ENCODE measurements around the gene CSK. TPM values are rescaled to one million over a fixed set of nuclear protein-coding genes. Genes with fewer than 3 reads are reported as not detected.

The CSK gene
- polyA plus RNA-seq, 2 of the 4 experiments (the other 2 are of a cell fraction), result 17.8 to 63.0 TPM

- ChIA-PET CTCF (interaction anchor here (0.6 to 65.6 kb wide), 6 partner anchors 8 to 1651 kb away, joined by 3 to 1908 read pairs (median 124); partner anchors contain the start of genes CPLX3, LMAN1L and ULK3), POLR2A (interaction anchor here (1.1 kb wide), 1 partner anchor 179 kb away, joined by 3 read pairs; the partner anchor contains the start of gene RPP25)
- WGBS (ENCODE audit: missing lambda C conversion rate), result 89% methylated on average over 6 of the region's 6 CpGs
Observed at GRCh38 chr15:74777769-74778598, 3.9 kb upstream of the CSK start.

GRCh38 chr15:74778599-74778970, 3.3 kb upstream of the CSK start:
- Histone ChIP-seq H3K4me2 (no peak overlapping the region), H3K27ac (no peak overlapping the region), H3K4me1 (peaks cover 14% of the 10 kb centered on the region), H3K9me3 (no peaks in the 10 kb centered on the region), H3K4me3 (no peak overlapping the region)
- ChIA-PET CTCF (interaction anchor here (0.6 to 65.6 kb wide), 7 partner anchors 8 to 1652 kb away, joined by 3 to 1908 read pairs (median 11); partner anchors contain the start of genes CPLX3, LMAN1L and ULK3), POLR2A (no interaction called here)
- TF ChIP-seq GATA3 (IDR thresholded peaks at IDR 0.05; ENCODE audit: borderline replicate concordance) (no peak), CBX2 (IDR thresholded peaks at IDR 0.05; ENCODE audit: borderline replicate concordance, low read depth) (no peak), NFE2L2 (conservative IDR thresholded peaks at IDR 0.05; ENCODE audit: low read length) (no peak), NPAS2 (CRISPR knock-in tag; IDR thresholded peaks at IDR 0.05; ENCODE audit: borderline replicate concordance) (no peak), PHF8 (IDR thresholded peaks at IDR 0.05; ENCODE audit: borderline replicate concordance, low read depth) (no peak)
- no peak for DNase-seq (ENCODE audit: low read depth in 1 of 2, low spot score in 1 of 2)
- 79% methylated on average over 5 of the region's 5 CpGs for WGBS (ENCODE audit: missing lambda C conversion rate)
- FAIRE-seq, result no peak
- no peak for ATAC-seq

More at GRCh38 chr15:74777769-74778598, 3.9 kb upstream of the CSK start:
- TF ChIP-seq MAX (IDR thresholded peaks at IDR 0.05), result no peak
- no peak for TF ChIP-seq NR3C1 (IDR thresholded peaks at IDR 0.05)
- no peak for TF ChIP-seq ZC3H11A (IDR thresholded peaks at IDR 0.05)
- no peak for TF ChIP-seq USF2 (IDR thresholded peaks at IDR 0.05)
- no peak for TF ChIP-seq GATA3 (IDR thresholded peaks at IDR 0.05; ENCODE audit: borderline replicate concordance)
- no peak for TF ChIP-seq ZFP36 (IDR thresholded peaks at IDR 0.05; ENCODE audit: borderline replicate concordance, partially characterized antibody)
- TF ChIP-seq ZNF302 (CRISPR knock-in tag; IDR thresholded peaks at IDR 0.05), result no peak
- no peak for TF ChIP-seq RARB (CRISPR knock-in tag; IDR thresholded peaks at IDR 0.05)
- TF ChIP-seq KDM5A (IDR thresholded peaks at IDR 0.05), result no peak
- TF ChIP-seq MYC (IDR thresholded peaks at IDR 0.05; ENCODE audit: borderline replicate concordance, low read length), result no peak
- no peak for TF ChIP-seq FOSL2 (IDR thresholded peaks at IDR 0.05)
- no peak for TF ChIP-seq FOSL2 (CRISPR knock-in tag; IDR thresholded peaks at IDR 0.05)
- no peak for TF ChIP-seq HEYL (CRISPR knock-in tag; IDR thresholded peaks at IDR 0.05)
- TF ChIP-seq PHF8 (IDR thresholded peaks at IDR 0.05; ENCODE audit: borderline replicate concordance, low read depth), result no peak
- TF ChIP-seq BCL3 (IDR thresholded peaks at IDR 0.05), result no peak
- no peak for TF ChIP-seq RNF2 (IDR thresholded peaks at IDR 0.05; ENCODE audit: borderline replicate concordance, low read depth)
- no peak for TF ChIP-seq RFX5 (IDR thresholded peaks at IDR 0.05)
- TF ChIP-seq HOXA7 (CRISPR knock-in tag; IDR thresholded peaks at IDR 0.05), result no peak
- no peak for TF ChIP-seq NPAS2 (CRISPR knock-in tag; IDR thresholded peaks at IDR 0.05; ENCODE audit: borderline replicate concordance)
- no peak for TF ChIP-seq EHF (CRISPR knock-in tag; IDR thresholded peaks at IDR 0.05)
- TF ChIP-seq HMGXB4 (CRISPR knock-in tag; IDR thresholded peaks at IDR 0.05; ENCODE audit: borderline replicate concordance), result no peak
- Histone ChIP-seq H3K4me2 (no peak overlapping the region), H3K27ac (no peak overlapping the region), H3K9me3 (no peaks in the 10 kb centered on the region), H3K4me3 (no peak overlapping the region), H3K4me1 (peaks cover 8% of the 10 kb centered on the region; the same call in 2 of the 3 replicates)
- FAIRE-seq (no peak), ATAC-seq (no peak), DNase-seq (ENCODE audit: low read depth in 1 of 2, low spot score in 1 of 2) (no peak)
